Measurements from ENCODE around the gene MAT2B.

DNA sequence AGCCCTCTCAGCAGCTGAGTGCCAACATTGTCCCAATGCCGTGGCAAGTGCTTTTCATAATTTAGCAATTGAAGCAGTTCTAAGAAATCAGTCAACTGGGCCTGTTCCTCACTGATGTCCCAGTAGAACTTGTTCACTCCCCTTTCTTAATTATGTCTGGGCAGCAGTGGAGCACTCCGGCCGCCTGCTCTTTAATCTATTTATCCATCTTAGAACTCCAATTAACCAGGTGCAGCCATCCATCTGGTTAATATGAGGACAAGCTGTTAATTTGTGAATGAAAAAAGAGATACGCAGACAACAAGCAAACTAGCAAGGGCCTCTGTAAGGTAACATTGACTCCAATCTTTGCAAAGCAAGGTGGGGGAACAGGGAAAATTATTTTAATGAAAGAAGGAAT lies 39.4 kb downstream of the MAT2B start:
- TF ChIP-seq SIRT6 (IDR thresholded peaks at IDR 0.05; ENCODE audit: low read depth, low read length) (no peak), CBX2 (IDR thresholded peaks at IDR 0.05; ENCODE audit: insufficient read depth, low read length, poor library complexity, severe bottlenecking) (no peak), YY1 (IDR thresholded peaks at IDR 0.05; ENCODE audit: borderline replicate concordance in 1 of 3, control insufficient read depth in 1 of 3, extremely low read depth in 1 of 3, insufficient read depth in 3 of 3, insufficient read length in 1 of 3, insufficient replicate concordance in 2 of 3, low read depth in 1 of 3, low read length in 2 of 3) (no peak), RAD21 (CRISPR knock-in tag; conservative IDR thresholded peaks at IDR 0.05 in 1 of 2, IDR thresholded peaks at IDR 0.05 in 1 of 2) (no peak), PRMT5 (CRISPR knock-in tag; IDR thresholded peaks at IDR 0.05) (no peak), ZEB2 (IDR thresholded peaks at IDR 0.05) (no peak), JUN (IDR thresholded peaks at IDR 0.05; ENCODE audit: borderline replicate concordance, low read depth, low read length) (no peak), JUN (CRISPR knock-in tag; IDR thresholded peaks at IDR 0.05; ENCODE audit: borderline replicate concordance) (no peak), ADNP (tag; IDR thresholded peaks at IDR 0.05) (no peak)
- TF ChIP-seq, protein P1, sequence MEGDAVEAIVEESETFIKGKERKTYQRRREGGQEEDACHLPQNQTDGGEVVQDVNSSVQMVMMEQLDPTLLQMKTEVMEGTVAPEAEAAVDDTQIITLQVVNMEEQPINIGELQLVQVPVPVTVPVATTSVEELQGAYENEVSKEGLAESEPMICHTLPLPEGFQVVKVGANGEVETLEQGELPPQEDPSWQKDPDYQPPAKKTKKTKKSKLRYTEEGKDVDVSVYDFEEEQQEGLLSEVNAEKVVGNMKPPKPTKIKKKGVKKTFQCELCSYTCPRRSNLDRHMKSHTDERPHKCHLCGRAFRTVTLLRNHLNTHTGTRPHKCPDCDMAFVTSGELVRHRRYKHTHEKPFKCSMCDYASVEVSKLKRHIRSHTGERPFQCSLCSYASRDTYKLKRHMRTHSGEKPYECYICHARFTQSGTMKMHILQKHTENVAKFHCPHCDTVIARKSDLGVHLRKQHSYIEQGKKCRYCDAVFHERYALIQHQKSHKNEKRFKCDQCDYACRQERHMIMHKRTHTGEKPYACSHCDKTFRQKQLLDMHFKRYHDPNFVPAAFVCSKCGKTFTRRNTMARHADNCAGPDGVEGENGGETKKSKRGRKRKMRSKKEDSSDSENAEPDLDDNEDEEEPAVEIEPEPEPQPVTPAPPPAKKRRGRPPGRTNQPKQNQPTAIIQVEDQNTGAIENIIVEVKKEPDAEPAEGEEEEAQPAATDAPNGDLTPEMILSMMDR (IDR thresholded peaks at IDR 0.05 in 2 of 3, conservative IDR thresholded peaks at IDR 0.05 in 1 of 3; ENCODE audit: insufficient read depth in 2 of 3, low read depth in 1 of 3, low read length in 3 of 3), result no peak
- TF ChIP-seq, protein P2, sequence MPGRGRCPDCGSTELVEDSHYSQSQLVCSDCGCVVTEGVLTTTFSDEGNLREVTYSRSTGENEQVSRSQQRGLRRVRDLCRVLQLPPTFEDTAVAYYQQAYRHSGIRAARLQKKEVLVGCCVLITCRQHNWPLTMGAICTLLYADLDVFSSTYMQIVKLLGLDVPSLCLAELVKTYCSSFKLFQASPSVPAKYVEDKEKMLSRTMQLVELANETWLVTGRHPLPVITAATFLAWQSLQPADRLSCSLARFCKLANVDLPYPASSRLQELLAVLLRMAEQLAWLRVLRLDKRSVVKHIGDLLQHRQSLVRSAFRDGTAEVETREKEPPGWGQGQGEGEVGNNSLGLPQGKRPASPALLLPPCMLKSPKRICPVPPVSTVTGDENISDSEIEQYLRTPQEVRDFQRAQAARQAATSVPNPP (IDR thresholded peaks at IDR 0.05; ENCODE audit: borderline replicate concordance, insufficient read depth, insufficient read length), result no peak
- TF ChIP-seq, protein P3, sequence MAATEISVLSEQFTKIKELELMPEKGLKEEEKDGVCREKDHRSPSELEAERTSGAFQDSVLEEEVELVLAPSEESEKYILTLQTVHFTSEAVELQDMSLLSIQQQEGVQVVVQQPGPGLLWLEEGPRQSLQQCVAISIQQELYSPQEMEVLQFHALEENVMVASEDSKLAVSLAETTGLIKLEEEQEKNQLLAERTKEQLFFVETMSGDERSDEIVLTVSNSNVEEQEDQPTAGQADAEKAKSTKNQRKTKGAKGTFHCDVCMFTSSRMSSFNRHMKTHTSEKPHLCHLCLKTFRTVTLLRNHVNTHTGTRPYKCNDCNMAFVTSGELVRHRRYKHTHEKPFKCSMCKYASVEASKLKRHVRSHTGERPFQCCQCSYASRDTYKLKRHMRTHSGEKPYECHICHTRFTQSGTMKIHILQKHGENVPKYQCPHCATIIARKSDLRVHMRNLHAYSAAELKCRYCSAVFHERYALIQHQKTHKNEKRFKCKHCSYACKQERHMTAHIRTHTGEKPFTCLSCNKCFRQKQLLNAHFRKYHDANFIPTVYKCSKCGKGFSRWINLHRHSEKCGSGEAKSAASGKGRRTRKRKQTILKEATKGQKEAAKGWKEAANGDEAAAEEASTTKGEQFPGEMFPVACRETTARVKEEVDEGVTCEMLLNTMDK (IDR thresholded peaks at IDR 0.05; ENCODE audit: borderline replicate concordance, insufficient read depth, low read depth, low read length, poor library complexity, severe bottlenecking), result no peak
- TF ChIP-seq, protein P4, sequence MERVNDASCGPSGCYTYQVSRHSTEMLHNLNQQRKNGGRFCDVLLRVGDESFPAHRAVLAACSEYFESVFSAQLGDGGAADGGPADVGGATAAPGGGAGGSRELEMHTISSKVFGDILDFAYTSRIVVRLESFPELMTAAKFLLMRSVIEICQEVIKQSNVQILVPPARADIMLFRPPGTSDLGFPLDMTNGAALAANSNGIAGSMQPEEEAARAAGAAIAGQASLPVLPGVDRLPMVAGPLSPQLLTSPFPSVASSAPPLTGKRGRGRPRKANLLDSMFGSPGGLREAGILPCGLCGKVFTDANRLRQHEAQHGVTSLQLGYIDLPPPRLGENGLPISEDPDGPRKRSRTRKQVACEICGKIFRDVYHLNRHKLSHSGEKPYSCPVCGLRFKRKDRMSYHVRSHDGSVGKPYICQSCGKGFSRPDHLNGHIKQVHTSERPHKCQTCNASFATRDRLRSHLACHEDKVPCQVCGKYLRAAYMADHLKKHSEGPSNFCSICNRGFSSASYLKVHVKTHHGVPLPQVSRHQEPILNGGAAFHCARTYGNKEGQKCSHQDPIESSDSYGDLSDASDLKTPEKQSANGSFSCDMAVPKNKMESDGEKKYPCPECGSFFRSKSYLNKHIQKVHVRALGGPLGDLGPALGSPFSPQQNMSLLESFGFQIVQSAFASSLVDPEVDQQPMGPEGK (CRISPR knock-in tag; IDR thresholded peaks at IDR 0.05; ENCODE audit: borderline replicate concordance), result no peak

Data from K562 (cell line).